Body of pancreas (tissue), 4 donors: Measurements from ENCODE around the gene CAMTA1.

ENCODE experiments used
- CTCF ChIP-seq, 7 experiments: fragments of 450-650 bp in 4 of 7; fragments of 200-600 bp in 3 of 7; sonication (generic) in 3 of 7; IDR thresholded peaks; one replicate each; pipeline ENCODE4 v1.5.1; 2016 to 2019; ENCODE audit warnings: antibody characterized with exemption in 7 of 7
- POLR2A ChIP-seq, 3 donors: fragments of 450-650 bp; IDR thresholded peaks; one replicate each; pipeline ENCODE4 v1.6.1; 2016; ENCODE audit warnings: antibody characterized with exemption in 3 of 3, mild to moderate bottlenecking in 2 of 3

- TF ChIP-seq CTCF (IDR thresholded peaks at IDR 0.05) (no peak), POLR2A (IDR thresholded peaks at IDR 0.05) (no peak)
Observed at GRCh38 chr1:7476861-7477547, 691.8 kb downstream of the CAMTA1 start.
